HG02840 (cell line): ENCODE data around the gene CACFD1.

Source experiments
- ATAC-seq: cut with Tn5 transposase; IDR thresholded peaks from one replicate; pipeline ENCODE4 v1.9.1; 2021; ENCODE audit warnings: mild to moderate bottlenecking, moderate library complexity, moderate number of reproducible peaks; ENCODE audit not compliant: unreplicated experiment, low FRiP score

Gene CACFD1

GRCh38 chr9:133494636-133495326, 35.0 kb downstream of the CACFD1 start:
- ATAC-seq = no peak

- no peak for ATAC-seq
These were observed 35.8 kb downstream of the CACFD1 start for GRCh38 chr9:133495327-133496293.

- no peak for ATAC-seq
These were observed 37.4 kb downstream of the CACFD1 start for GRCh38 chr9:133496861-133497842.

GRCh38 chr9:133499132-133499891, 39.5 kb downstream of the CACFD1 start:
- ATAC-seq = no peak

GRCh38 chr9:133499892-133500270, 40.1 kb downstream of the CACFD1 start:
- no peak for ATAC-seq

- no peak for ATAC-seq
These were observed 42.3 kb downstream of the CACFD1 start for GRCh38 chr9:133502112-133502511.

GRCh38 chr9:133505186-133505830, 45.5 kb downstream of the CACFD1 start:
- no peak for ATAC-seq

- ATAC-seq = no peak
These were observed 46.3 kb downstream of the CACFD1 start for GRCh38 chr9:133505901-133506652.

- no peak for ATAC-seq
These were observed 46.9 kb downstream of the CACFD1 start for GRCh38 chr9:133506653-133507038.

GRCh38 chr9:133507246-133507965, 47.6 kb downstream of the CACFD1 start:
- no peak for ATAC-seq

GRCh38 chr9:133508046-133508445, 48.3 kb downstream of the CACFD1 start:
- ATAC-seq = no peak

GRCh38 chr9:133509179-133510083, 49.7 kb downstream of the CACFD1 start:
- ATAC-seq = no peak

GRCh38 chr9:133510926-133511505, 51.2 kb downstream of the CACFD1 start:
- no peak for ATAC-seq

GRCh38 chr9:133511607-133512006, 51.8 kb downstream of the CACFD1 start:
- ATAC-seq = no peak

GRCh38 chr9:133512253-133513213, 52.8 kb downstream of the CACFD1 start:
- ATAC-seq = no peak
